ENCODE measurements around the gene CPM. TPM values are rescaled to one million over a fixed set of nuclear protein-coding genes. Genes with fewer than 3 reads are reported as not detected.

The CPM gene
- total RNA-seq, 2 donors from 2014 or later: 20.4 to 42.7 TPM

- intact Hi-C loops (cut with DNase I): no loop called here
Observed at GRCh38 chr12:68913682-68914081, 19.3 kb downstream of the CPM start.

DNA sequence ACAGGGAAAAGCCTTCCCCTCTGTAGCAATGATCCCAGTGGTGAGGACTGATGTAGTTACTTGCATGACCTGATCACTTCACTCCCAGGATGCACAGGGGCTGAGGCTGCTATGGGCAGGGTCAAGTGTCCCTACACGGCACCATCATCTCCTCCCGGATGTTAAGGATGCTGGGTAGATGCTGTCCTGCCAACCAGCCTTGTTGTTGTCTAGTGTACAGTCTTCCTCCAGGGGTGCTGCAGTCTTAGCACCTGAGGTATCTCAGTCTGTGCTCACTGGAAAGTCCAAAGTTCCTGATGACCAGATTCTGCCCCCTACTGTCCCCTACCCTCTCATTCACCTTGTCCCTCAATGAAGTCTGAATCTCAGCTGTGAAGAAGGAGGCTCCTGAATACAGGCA lies 20.1 kb downstream of the CPM start:
- intact Hi-C loops (cut with DNase I): no loop called here

More at GRCh38 chr12:68913682-68914081, 19.3 kb downstream of the CPM start:
- DNase-seq (ENCODE audit: low spot score): no peak

GRCh38 chr12:68911197-68911718 lies 21.7 kb downstream of the CPM start:
- DNase-seq (ENCODE audit: low spot score): no peak
- intact Hi-C loops (cut with DNase I): no loop called here

More for the DNA sequence above, 20.1 kb downstream of the CPM start:
- no peak for DNase-seq (ENCODE audit: low spot score)

DNA sequence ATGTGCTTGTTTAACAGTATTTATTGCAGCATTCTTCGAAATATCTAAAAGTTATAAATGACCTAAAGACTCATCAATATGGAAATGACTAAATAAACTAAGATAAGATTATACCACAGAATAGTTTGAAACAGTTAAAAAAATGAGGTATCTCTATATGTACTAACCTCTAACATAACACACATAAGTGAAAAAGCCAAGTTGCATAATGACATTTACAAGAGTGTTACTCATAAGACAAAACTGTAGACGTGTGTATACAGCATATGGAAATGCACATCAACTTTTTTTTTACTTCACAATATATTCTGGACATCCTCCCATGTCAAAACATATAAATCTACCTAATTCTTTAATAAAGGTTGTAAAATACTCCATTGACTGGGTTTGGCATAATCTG lies 22.8 kb downstream of the CPM start:
- DNase-seq (ENCODE audit: low spot score): no peak
- intact Hi-C loops (cut with DNase I): no loop called here

GRCh38 chr12:68908076-68908475 lies 24.9 kb downstream of the CPM start:
- DNase-seq (ENCODE audit: low spot score): no peak
- intact Hi-C loops (cut with DNase I): no loop called here

- intact Hi-C loops (cut with DNase I): no loop called here
- no peak for DNase-seq (ENCODE audit: low spot score)
Observed at GRCh38 chr12:68905733-68906132, 27.2 kb downstream of the CPM start.

GRCh38 chr12:68904351-68904962 lies 28.5 kb downstream of the CPM start:
- no peak for DNase-seq (ENCODE audit: low spot score)
- intact Hi-C loops (cut with DNase I): no loop called here

- intact Hi-C loops (cut with DNase I): no loop called here
- DNase-seq (ENCODE audit: low spot score): no peak
Observed at GRCh38 chr12:68903511-68903910, 29.5 kb downstream of the CPM start.

DNA sequence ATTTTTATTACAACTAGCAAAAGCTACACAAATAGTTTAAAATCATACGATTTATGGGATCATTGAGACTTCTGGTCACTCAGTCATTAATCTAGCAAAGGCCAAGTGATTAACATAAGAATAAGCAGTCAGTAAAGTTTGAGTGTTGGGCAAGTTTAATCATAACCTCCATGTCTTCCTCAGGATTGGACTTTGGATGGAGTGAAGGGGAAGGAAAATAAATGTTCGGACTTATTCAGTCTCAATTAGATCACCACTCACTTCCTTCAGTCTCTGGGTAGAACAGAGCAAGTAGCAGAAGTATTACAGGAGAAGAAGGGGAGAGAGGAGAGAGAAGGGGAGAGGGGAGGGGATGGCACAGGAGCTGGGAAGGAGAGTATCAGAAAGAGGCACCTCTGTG lies 31.4 kb downstream of the CPM start:
- intact Hi-C loops (cut with DNase I): no loop called here
- DNase-seq (ENCODE audit: low spot score): no peak

GRCh38 chr12:68901145-68901544 lies 31.8 kb downstream of the CPM start:
- intact Hi-C loops (cut with DNase I): no loop called here
- DNase-seq (ENCODE audit: low spot score): no peak

DNA sequence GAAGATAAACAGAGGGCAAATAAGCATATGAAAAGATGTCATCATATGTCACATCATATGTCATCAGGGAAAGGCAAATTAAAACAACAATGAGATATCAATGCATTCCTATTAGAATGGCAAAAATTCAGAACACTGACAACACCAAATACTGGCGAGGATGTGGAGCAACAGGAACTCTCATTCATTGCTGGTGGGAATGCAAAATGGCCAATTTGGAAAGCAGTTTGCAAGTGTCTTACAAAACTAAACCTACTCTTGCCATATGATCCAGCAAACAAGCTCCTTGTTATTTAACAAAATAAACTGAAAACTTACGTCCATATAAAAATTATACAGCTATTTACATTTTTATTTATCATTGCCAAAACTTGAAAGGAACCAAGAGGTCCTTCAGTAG lies 32.7 kb downstream of the CPM start:
- intact Hi-C loops (cut with DNase I): no loop called here
- no peak for DNase-seq (ENCODE audit: low spot score)

GRCh38 chr12:68899251-68899771 lies 33.7 kb downstream of the CPM start:
- intact Hi-C loops (cut with DNase I): no loop called here

DNA sequence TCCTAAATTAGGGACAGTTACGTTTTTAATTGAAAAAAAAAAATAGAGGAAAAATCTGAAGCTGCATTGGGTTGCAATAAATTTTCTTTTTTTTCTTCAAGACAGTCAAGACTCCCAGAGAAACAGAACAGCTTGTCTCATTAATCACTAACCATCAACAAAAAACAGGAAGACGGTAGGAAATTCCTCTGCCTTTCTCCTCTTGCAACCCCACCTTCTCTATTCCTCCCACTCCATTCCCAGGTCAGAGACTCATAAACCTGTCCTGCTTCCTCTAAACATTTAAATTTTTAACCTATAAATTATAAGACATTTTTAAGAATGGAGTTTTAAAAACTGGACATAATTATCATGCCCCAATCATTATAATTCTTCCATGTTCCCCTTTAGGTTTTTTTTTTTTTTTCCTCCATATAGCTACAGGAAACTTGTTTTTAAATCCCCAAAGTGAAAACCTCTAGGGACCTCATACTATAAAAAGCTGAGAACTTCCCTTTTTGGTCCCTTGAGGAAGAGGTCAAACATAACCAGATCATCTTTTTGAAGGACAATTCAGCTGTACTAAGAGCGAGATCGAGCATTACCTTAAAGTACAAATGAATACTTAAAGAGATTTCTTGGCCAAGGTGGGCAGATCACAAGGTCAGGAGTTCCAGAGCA lies 36.0 kb downstream of the CPM start:
- intact Hi-C loops (cut with DNase I): no loop called here

More at GRCh38 chr12:68899251-68899771, 33.7 kb downstream of the CPM start:
- no peak for DNase-seq (ENCODE audit: low spot score)

GRCh38 chr12:68894276-68894855 lies 38.6 kb downstream of the CPM start:
- DNase-seq (ENCODE audit: low spot score): no peak
- intact Hi-C loops (cut with DNase I): loop anchor here in 1 of 2 donors (5.0 kb wide), 1 partner anchor 782 kb away; no protein-coding TSS in a partner anchor

More for the DNA sequence above, 36.0 kb downstream of the CPM start:
- no peak for DNase-seq (ENCODE audit: low spot score)

DNA sequence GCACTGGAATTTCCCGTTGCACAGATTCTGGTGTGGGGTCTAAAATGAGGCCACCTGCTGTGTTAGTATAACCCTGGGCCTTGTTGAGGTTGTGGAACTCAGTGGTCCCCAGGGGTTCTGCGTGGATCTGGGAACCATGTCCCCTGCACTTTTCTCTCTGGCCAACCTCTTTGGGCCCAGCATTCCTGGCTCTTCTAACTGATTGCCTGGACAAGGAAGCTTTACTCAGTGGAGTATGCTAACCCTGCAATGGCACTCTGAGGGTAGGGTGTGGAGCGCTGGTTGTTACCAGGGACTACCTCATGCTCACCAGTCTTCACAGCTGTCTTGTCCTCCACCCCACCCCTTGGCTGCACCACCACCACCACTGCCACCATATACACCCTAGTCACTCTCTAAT lies 39.2 kb downstream of the CPM start:
- intact Hi-C loops (cut with DNase I): loop anchor here in 1 of 2 donors (5.0 kb wide), 1 partner anchor 781 kb away; no protein-coding TSS in a partner anchor

DNA sequence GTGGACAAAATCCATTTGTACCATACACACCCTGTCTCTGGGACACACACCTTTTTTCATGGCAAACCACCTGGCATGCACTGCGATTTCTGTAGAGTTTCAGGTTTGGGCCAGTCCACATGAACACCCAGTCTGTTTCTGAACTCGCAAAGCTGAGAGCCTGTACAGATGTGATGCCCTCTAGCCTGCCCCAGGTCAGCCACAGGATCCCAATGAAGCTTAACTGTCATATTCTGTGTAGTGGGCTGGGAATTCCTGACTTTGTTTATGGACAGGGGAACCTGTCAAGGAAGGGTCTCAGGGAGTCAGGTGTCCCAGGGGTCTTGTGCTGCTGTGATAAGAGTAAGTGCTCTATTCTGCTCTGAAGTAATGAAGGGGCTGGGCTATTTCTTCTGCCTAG lies 39.8 kb downstream of the CPM start:
- intact Hi-C loops (cut with DNase I): loop anchor here in 1 of 2 donors (5.0 kb wide), 1 partner anchor 781 kb away; no protein-coding TSS in a partner anchor
- DNase-seq (ENCODE audit: low spot score): no peak

More for the DNA sequence above, 39.2 kb downstream of the CPM start:
- no peak for DNase-seq (ENCODE audit: low spot score)

DNA sequence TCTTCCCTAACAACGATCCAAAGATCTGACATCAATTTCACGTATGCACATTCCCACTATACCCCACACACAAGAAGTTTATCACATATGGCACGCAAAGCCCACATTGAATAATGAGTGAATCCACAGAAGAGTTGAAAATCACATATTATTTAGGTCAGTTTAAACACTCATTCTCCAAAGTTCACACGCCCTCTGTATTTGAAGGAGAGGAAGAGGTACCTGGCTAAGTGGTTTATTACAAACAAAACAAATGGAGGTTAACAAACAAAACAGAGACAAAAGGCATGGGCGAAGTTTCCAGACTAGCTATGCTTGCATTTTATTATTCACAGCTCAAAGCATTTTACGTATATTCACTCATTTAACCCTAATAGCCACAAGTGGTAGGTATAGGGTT lies 41.8 kb downstream of the CPM start:
- no peak for DNase-seq (ENCODE audit: low spot score)
- intact Hi-C loops (cut with DNase I): loop anchor here in 1 of 2 donors (5.0 kb wide), 1 partner anchor 779 kb away; no protein-coding TSS in a partner anchor

- intact Hi-C loops (cut with DNase I): loop anchor here in 1 of 2 donors (5.0 kb wide), 1 partner anchor 778 kb away; no protein-coding TSS in a partner anchor
- no peak for DNase-seq (ENCODE audit: low spot score)
Observed at GRCh38 chr12:68890701-68891113, 42.3 kb downstream of the CPM start.

GRCh38 chr12:68888243-68888642 lies 44.7 kb downstream of the CPM start:
- intact Hi-C loops (cut with DNase I): no loop called here

GRCh38 chr12:68887641-68888040 lies 45.3 kb downstream of the CPM start:
- DNase-seq (ENCODE audit: low spot score): no peak
- intact Hi-C loops (cut with DNase I): no loop called here

More at GRCh38 chr12:68888243-68888642, 44.7 kb downstream of the CPM start:
- DNase-seq (ENCODE audit: low spot score): no peak
